ENCODE results near the gene LEKR1.

DNA sequence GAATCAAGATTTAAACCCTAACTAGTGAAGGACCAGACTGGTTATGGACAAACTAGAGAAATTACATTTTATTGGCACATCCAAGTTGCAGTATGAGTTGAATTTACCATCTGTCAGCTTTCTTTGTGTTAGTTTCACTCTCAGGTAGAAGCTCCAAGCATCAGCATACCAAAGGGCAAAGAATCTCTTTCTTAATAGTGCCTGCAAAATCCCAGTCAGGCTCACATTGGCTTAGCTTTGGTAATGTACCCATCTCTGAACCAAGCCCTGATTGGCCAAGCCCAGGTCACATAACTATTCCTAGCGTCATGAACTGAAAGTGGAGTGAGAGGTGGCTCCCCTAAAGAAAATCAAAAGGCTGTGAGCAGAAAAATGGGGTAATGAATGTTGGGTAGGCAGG is 266.9 kb downstream of the LEKR1 start:
- TF ChIP-seq CTCF (conservative IDR thresholded peaks at IDR 0.05; ENCODE audit: low read depth, low read length) (no peak), EZH2 (IDR thresholded peaks at IDR 0.05; ENCODE audit: borderline replicate concordance, low read depth, low read length, poor library complexity, severe bottlenecking) (no peak)

All from A673 (cell line).